Mesodermal cell (in vitro differentiated cells): ENCODE measurements around the gene LIPJ.

ENCODE experiments used
- H3K27ac ChIP-seq: 2 replicates; pipeline ENCODE4 v1.7.0; 2013; ENCODE audit warnings: mild to moderate bottlenecking, low read depth, low read length, moderate library complexity; ENCODE audit not compliant: severe bottlenecking
- H3K36me3 ChIP-seq: 2 replicates; pipeline ENCODE4 v1.7.1; 2013; ENCODE audit warnings: mild to moderate bottlenecking, low read length, moderate library complexity; ENCODE audit not compliant: control insufficient read depth, insufficient read depth
- H3K4me1 ChIP-seq: one replicate; pipeline ENCODE4 v1.7.1; 2013; ENCODE audit warnings: mild to moderate bottlenecking, low read length; ENCODE audit not compliant: insufficient read depth, control insufficient read depth, poor library complexity, severe bottlenecking
- H3K4me3 ChIP-seq: 2 replicates; pipeline ENCODE4 v1.7.0; 2013; ENCODE audit warnings: low read length, control low read depth, mild to moderate bottlenecking; ENCODE audit not compliant: insufficient read depth, poor library complexity, severe bottlenecking; ENCODE audit errors: extremely low read depth
- H3K9me3 ChIP-seq: 2 replicates; pipeline ENCODE4 v1.7.1; 2013; ENCODE audit warnings: mild to moderate bottlenecking, low read length, moderate library complexity; ENCODE audit not compliant: control insufficient read depth
- WGBS, 2 experiments: methylation state at CpG; one replicate each; pipeline ENCODE4 v1.1.5; 2013; ENCODE audit warnings: missing lambda C conversion rate in 2 of 2; ENCODE audit not compliant: insufficient coverage in 2 of 2; 5-methylcytosine and 5-hydroxymethylcytosine counted together

LIPJ gene

DNA sequence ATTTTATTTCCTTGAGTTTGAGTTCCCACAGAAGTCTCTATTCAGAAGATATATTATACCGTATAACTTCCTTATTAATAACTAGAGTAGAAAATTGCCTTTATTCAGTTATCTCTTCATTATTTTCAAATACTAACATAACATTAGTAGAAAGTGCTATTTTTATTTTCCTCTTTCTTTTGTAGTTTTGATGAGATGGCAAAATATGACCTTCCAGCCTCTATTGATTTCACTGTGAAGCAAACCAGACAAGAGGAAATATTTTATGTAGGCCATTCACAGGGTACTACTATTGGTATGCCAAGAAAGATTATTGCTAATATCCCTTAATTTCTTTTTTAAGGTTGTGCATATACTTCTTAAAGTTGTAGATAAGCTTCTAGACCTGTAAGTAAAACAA, 7.9 kb downstream of the LIPJ start:
- no peaks in the 10 kb centered on the region for H3K4me1 ChIP-seq
- H3K9me3 ChIP-seq: no peaks in the 10 kb centered on the region
- H3K36me3 ChIP-seq: no peaks in the 10 kb centered on the region
- WGBS, 2 experiments: no CpG with 5 or more reads among the region's 1 CpG
- H3K4me3 ChIP-seq: no peak overlapping the region
- H3K27ac ChIP-seq: no peak overlapping the region

DNA sequence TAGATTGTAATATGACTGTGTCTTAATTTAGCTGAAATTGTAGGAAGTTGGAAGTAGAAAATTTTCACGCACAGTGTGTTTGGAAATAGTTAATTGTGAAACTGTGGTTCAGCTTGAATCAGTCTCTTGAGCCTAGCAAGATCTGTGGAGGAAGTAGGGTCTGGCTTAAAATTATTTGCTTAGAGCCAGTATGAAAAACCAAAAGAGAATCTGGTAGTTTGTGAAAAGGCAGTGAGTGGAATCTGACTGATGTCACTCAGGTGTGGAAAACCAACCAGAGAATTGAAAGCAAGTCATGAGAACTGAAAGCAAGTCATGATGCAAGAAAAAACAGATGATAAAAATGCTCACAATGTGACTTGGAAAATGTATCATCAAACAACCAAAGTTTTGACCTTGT, 11.5 kb downstream of the LIPJ start:
- no peaks in the 10 kb centered on the region for H3K9me3 ChIP-seq
- no peak overlapping the region for H3K4me3 ChIP-seq
- no peak overlapping the region for H3K27ac ChIP-seq
- 80 to 94% methylated on average over 1 of the region's 1 CpG for WGBS, 2 experiments
- H3K36me3 ChIP-seq: no peaks in the 10 kb centered on the region
- H3K4me1 ChIP-seq: no peaks in the 10 kb centered on the region

GRCh38 chr10:88608052-88608732, 21.6 kb downstream of the LIPJ start:
- WGBS, 2 experiments: no CpG with 5 or more reads among the region's 6 CpGs
- no peak overlapping the region for H3K27ac ChIP-seq
- H3K36me3 ChIP-seq: no peaks in the 10 kb centered on the region
- no peak overlapping the region for H3K4me3 ChIP-seq
- H3K4me1 ChIP-seq: no peaks in the 10 kb centered on the region
- H3K9me3 ChIP-seq: no peaks in the 10 kb centered on the region

DNA sequence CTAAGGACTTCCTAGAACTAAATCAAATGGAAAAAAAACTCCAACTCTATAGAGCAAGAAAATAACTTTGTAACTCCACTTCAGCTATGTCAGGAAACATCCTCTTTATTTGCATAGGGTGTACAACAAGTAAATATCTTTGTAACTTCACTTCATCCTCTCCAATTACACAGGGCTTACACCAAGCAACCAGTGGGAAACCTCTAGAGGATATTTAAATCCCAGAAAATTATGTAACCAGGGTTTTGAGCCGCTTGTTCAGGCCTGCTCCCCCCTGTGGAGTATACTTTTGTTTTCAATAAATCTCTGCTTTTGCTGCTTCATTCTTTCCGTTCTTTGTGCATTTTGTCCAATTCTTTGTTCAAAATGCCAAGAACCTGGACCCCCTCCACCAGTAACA, 22.2 kb downstream of the LIPJ start:
- Histone ChIP-seq H3K27ac (no peak overlapping the region), H3K4me1 (no peaks in the 10 kb centered on the region), H3K9me3 (no peaks in the 10 kb centered on the region), H3K4me3 (no peak overlapping the region), H3K36me3 (no peaks in the 10 kb centered on the region)
- no CpG with 5 or more reads among the region's 2 CpGs for WGBS, 2 experiments

DNA sequence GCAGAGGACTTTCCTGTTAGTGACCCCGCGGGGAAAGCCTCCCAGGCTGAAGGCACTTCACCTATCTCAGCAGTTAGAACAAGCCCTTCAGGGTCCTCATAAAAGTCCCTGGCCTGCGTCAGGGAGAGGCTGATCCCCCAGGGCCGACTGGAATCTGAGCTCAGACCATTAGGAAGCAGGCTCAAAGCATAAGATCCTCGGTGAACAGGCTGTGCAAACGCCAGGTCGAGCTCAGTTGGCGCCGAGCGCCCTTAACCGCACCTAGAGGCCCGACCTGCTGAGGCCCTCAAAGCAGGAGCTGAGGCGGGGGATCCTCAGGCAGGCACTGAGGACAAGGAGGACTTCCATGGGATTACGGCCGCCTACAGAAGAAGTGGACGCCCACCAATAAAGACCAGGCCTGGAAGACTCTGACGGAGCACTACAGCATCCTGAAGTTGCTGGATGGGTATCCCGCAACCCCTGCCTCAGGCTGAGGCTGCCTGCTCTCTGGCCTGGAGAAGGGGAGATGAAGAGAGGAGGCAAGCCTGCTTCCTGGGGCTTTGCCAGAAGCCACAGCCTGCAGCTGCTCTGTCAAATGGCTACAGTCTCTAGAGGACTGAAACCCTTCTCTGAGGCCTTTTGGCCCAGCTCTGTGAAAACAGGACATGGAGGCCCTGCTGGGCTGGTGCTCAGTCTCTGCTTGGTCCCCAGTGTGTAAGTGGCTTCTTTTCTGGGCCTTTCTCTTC, 29.9 kb downstream of the LIPJ start:
- no peaks in the 10 kb centered on the region for H3K9me3 ChIP-seq
- no peak overlapping the region for H3K4me3 ChIP-seq
- no peaks in the 10 kb centered on the region for H3K36me3 ChIP-seq
- WGBS, 2 experiments: 88 to 98% methylated on average over 14 to 18 of the region's 18 CpGs
- H3K4me1 ChIP-seq: no peaks in the 10 kb centered on the region
- H3K27ac ChIP-seq: no peak overlapping the region

DNA sequence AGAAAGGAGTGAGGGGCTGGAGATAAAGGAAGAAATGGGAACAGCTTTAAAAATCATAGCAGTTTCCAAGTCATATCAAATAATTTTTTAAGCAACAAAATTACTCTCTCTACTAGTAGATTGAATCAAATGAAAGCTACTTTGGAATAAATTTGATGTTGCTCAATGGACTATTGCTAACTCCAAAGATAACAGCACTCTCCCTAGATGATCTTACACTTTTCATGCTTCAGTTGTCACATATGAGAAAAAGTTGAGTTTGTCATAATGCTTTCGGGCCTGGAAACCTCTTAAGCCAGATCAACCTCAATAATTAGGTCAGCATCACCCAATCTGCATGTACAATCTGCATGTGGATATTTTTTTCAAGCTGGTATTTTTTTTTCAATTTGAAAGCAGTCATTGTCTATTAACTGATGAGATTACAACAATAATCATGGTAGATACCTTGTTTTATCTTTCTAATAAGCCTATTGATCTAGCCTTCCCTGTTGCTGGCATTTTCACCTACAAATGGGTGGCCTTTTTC, 31.3 kb downstream of the LIPJ start:
- H3K36me3 ChIP-seq: no peaks in the 10 kb centered on the region
- no peaks in the 10 kb centered on the region for H3K4me1 ChIP-seq
- no peaks in the 10 kb centered on the region for H3K9me3 ChIP-seq
- no peak overlapping the region for H3K27ac ChIP-seq
- H3K4me3 ChIP-seq: no peak overlapping the region
- WGBS, 2 experiments: no CpG with 5 or more reads among the region's 1 CpG

- no peaks in the 10 kb centered on the region for H3K9me3 ChIP-seq
- no peaks in the 10 kb centered on the region for H3K36me3 ChIP-seq
- no peaks in the 10 kb centered on the region for H3K4me1 ChIP-seq
- no peak overlapping the region for H3K27ac ChIP-seq
- 80% methylated on average over 1 of the region's 1 CpG; no CpG with 5 or more reads in 1 of the 2 experiments for WGBS, 2 experiments
- no peak overlapping the region for H3K4me3 ChIP-seq
Observed at GRCh38 chr10:88618496-88618895, 31.9 kb downstream of the LIPJ start.

DNA sequence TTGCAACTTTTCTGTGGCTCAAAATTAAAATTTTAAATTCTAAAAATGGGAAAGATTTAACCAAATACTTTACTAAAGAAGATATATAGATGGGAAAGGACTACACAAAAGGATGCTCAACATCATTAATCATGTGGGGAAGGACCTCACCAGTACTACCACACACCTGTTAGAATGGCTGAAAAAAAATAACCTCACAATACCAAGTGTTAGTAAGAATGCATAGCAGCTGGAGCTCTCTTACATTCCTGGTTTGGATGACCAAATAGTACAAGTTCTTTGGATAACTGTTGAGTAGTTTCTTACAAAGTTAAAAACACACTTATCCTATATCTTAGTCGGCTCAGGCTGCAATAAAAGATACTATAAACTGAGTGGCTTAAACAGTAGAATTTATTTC, 33.9 kb downstream of the LIPJ start:
- 100% methylated on average over 1 of the region's 1 CpG; no CpG with 5 or more reads in 1 of the 2 experiments for WGBS, 2 experiments
- H3K36me3 ChIP-seq: no peaks in the 10 kb centered on the region
- no peak overlapping the region for H3K27ac ChIP-seq
- no peaks in the 10 kb centered on the region for H3K9me3 ChIP-seq
- H3K4me3 ChIP-seq: no peak overlapping the region
- H3K4me1 ChIP-seq: no peaks in the 10 kb centered on the region

GRCh38 chr10:88623835-88624234, 37.3 kb downstream of the LIPJ start:
- H3K9me3 ChIP-seq: no peaks in the 10 kb centered on the region
- H3K36me3 ChIP-seq: no peaks in the 10 kb centered on the region
- WGBS, 2 experiments: no CpG with 5 or more reads among the region's 2 CpGs
- H3K27ac ChIP-seq: no peak overlapping the region
- no peak overlapping the region for H3K4me3 ChIP-seq
- no peaks in the 10 kb centered on the region for H3K4me1 ChIP-seq

DNA sequence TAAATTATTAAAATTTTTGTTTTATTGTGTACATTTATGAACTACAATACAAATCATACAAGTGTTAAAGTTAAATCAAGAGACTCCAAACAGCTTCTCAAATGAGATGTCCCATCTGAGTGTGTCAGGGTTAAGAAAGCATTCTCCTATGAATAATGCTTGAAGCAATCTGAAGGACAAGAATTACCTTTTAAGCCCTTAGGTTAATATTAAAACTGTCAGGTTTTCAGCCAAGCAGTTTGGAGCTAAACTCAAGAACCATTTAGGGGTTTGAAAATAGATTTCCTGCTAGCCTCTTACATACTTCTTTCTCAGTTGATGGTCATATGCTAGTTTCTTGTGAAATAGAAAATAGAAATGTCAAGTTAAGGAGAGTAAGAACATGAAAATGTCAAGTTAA, 38.3 kb downstream of the LIPJ start:
- Histone ChIP-seq H3K4me3 (no peak overlapping the region), H3K27ac (no peak overlapping the region), H3K4me1 (no peaks in the 10 kb centered on the region)

DNA sequence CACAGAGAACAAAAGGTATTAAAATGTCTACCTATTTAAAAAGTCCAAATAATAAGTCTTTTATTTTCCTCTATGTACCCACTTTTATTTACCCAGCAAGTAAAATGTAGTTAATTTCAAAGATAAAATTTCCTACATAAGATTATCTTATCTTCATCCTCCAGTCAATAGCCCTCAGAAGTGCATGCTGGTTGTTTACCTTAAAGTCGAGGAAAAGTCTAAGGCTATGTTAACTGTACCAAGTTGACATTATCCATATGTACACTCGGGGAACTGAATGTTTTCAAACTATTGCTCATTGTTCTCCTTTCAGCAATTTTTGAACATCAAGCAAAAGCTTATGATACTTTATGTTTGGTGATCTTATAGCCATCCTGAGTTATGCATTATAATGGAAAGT, 53.6 kb downstream of the LIPJ start:
- Histone ChIP-seq H3K36me3 (no peaks in the 10 kb centered on the region), H3K9me3 (peaks cover 4% of the 10 kb centered on the region), H3K4me1 (no peaks in the 10 kb centered on the region), H3K27ac (no peak overlapping the region), H3K4me3 (no peak overlapping the region)
- WGBS, 2 experiments: no CpG with 5 or more reads among the region's 2 CpGs

More for the DNA sequence above, 38.3 kb downstream of the LIPJ start:
- Histone ChIP-seq H3K9me3 (no peaks in the 10 kb centered on the region), H3K36me3 (no peaks in the 10 kb centered on the region)
